SU-DHL-6 (cell line): ENCODE data around the gene OR4E2.

Experiments
- EZH2phosphoT487 ChIP-seq: fragments of 200-600 bp; sonication (generic), shearing (Covaris generic); conservative IDR thresholded peaks from 2 replicates; pipeline ENCODE4 v1.6.1; 2018; ENCODE audit warnings: mild to moderate bottlenecking, antibody characterized with exemption, low read length, moderate library complexity, mixed read lengths
- TF ChIP-seq, protein P1 (sequence below): fragments of 200-600 bp; sonication (generic); IDR thresholded peaks from one replicate; pipeline ENCODE4 v1.5.1; 2017; ENCODE audit warnings: antibody characterized with exemption, mild to moderate bottlenecking, low read length, moderate library complexity; ENCODE audit not compliant: insufficient read depth, poor library complexity, severe bottlenecking

DNA sequence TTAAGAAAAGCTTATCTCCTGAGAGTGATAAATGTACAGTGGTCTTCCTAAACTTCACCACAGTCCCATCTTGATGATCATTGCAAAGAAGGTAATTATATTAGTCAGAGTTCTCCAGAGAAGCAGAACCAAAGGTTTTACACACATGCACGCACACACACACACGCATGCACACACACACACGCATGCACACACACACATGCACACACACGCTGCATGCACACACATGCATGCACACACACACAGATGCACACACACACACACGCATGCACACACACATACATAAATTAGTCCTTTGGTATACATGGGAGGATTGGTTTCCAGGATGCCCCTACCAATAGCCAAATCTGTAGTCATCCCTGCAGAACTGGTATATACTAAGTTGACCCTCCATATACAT, 580 bp downstream of the OR4E2 start:
- TF ChIP-seq, protein P1, sequence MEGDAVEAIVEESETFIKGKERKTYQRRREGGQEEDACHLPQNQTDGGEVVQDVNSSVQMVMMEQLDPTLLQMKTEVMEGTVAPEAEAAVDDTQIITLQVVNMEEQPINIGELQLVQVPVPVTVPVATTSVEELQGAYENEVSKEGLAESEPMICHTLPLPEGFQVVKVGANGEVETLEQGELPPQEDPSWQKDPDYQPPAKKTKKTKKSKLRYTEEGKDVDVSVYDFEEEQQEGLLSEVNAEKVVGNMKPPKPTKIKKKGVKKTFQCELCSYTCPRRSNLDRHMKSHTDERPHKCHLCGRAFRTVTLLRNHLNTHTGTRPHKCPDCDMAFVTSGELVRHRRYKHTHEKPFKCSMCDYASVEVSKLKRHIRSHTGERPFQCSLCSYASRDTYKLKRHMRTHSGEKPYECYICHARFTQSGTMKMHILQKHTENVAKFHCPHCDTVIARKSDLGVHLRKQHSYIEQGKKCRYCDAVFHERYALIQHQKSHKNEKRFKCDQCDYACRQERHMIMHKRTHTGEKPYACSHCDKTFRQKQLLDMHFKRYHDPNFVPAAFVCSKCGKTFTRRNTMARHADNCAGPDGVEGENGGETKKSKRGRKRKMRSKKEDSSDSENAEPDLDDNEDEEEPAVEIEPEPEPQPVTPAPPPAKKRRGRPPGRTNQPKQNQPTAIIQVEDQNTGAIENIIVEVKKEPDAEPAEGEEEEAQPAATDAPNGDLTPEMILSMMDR, result no peak
- TF ChIP-seq EZH2phosphoT487, result no peak
